OCI-LY3 (cell line): ENCODE measurements around the gene OR6S1.
A peak's percentile ranks its signal among the peaks of the same experiment; 100 is the strongest.
"Not testable (repeated sequence)": the region's sequence is repeated elsewhere in the genome, so short reads cannot be mapped to it uniquely, and the experiment has no call there.

Experiments
- H2AFZ ChIP-seq: fragments of 200-600, 300-600 bp; shearing (Covaris generic); 2 replicates; pipeline ENCODE4 v1.6.0; 2014; ENCODE audit warnings: antibody characterized with exemption, low read depth, low read length
- H3K27ac ChIP-seq: fragments of 200-600, 300-600 bp; sonication (generic); 2 replicates; pipeline ENCODE4 v1.5.1; 2014; ENCODE audit warnings: mild to moderate bottlenecking, low read length, moderate library complexity, mixed read lengths
- H3K27me3 ChIP-seq: fragments of 200-600, 300-600 bp; sonication (generic); 2 replicates; pipeline ENCODE4 v1.6.1; 2014; ENCODE audit warnings: low read depth, low read length, mixed read lengths
- H3K36me3 ChIP-seq: fragments of 200-600, 300-600 bp; sonication (generic); replicated peaks from 2 replicates; pipeline ENCODE3; 2014; ENCODE audit warnings: low read depth, low read length, mixed read lengths
- H3K4me1 ChIP-seq: fragments of 300-600, 200-600 bp; sonication (generic); 2 replicates; pipeline ENCODE4 v1.6.1; 2014; ENCODE audit warnings: low read length, mixed read lengths
- H3K4me2 ChIP-seq: fragments of 200-600, 300-600 bp; sonication (generic); 2 replicates; pipeline ENCODE4 v1.6.1; 2014; ENCODE audit warnings: low read length, mixed read lengths
- H3K4me3 ChIP-seq: fragments of 300-600, 200-600 bp; sonication (generic); 2 replicates; pipeline ENCODE4 v1.5.1; 2014; ENCODE audit warnings: antibody characterized with exemption, mild to moderate bottlenecking, low read length, moderate library complexity
- H3K79me2 ChIP-seq: fragments of 300-600, 200-600 bp; shearing (Covaris generic); 2 replicates; pipeline ENCODE4 v1.6.1; 2014; ENCODE audit warnings: mild to moderate bottlenecking, low read length, mixed read lengths
- H3K9ac ChIP-seq: fragments of 300-600, 200-600 bp; shearing (Covaris generic); 2 replicates; pipeline ENCODE4 v1.6.0; 2014; ENCODE audit warnings: mild to moderate bottlenecking, low read length, moderate library complexity
- H3K9me3 ChIP-seq: fragments of 200-600, 300-600 bp; shearing (Covaris generic); 2 replicates; pipeline ENCODE4 v1.6.1; 2014; ENCODE audit warnings: low read length, mixed read lengths; ENCODE audit not compliant: insufficient read depth
- H4K20me1 ChIP-seq: fragments of 200-600, 300-600 bp; sonication (generic); 2 replicates; pipeline ENCODE4 v1.6.1; 2016; ENCODE audit warnings: low read length, mixed read lengths; ENCODE audit not compliant: insufficient read depth
- CTCF ChIP-seq: fragments of 200-600, 300-600 bp; sonication (generic); IDR thresholded peaks from 2 replicates; pipeline ENCODE4 v1.5.1; 2014; ENCODE audit warnings: antibody characterized with exemption, low read length, low read depth
- EZH2phosphoT487 ChIP-seq: fragments of 200-600 bp; shearing (Covaris generic); IDR thresholded peaks from 2 replicates; pipeline ENCODE4 v1.6.1; 2018; ENCODE audit warnings: antibody characterized with exemption, mixed run types, low read depth

The OR6S1 gene

GRCh38 chr14:20623798-20624197 lies 17.7 kb downstream of the OR6S1 start:
- Histone ChIP-seq H3K27ac (no peak overlapping the region), H3K27me3 (peaks cover 12% of the 10 kb centered on the region; the same call in 1 of the 2 replicates), H3K4me2 (peak overlapping the region; percentile 72)

GRCh38 chr14:20622816-20623291 lies 18.6 kb downstream of the OR6S1 start:
- H3K4me1 ChIP-seq: peaks cover 20% of the 10 kb centered on the region
- no peaks in the 10 kb centered on the region for H3K9me3 ChIP-seq
- H3K4me3 ChIP-seq: peak overlapping the region; percentile 79
- H3K27me3 ChIP-seq: peaks cover 3% of the 10 kb centered on the region; the same call in 1 of the 2 replicates
- no peaks in the 10 kb centered on the region for H3K36me3 ChIP-seq
- TF ChIP-seq EZH2phosphoT487: no peak
- TF ChIP-seq CTCF: no peak
- peak overlapping the region; percentile 97 for H2AFZ ChIP-seq
- peak overlapping the region; percentile 72 for H3K4me2 ChIP-seq
- H3K79me2 ChIP-seq: no peaks in the 10 kb centered on the region
- peak overlapping the region; percentile 69 for H3K9ac ChIP-seq
- no peaks in the 10 kb centered on the region for H4K20me1 ChIP-seq
- H3K27ac ChIP-seq: no peak overlapping the region

More at GRCh38 chr14:20623798-20624197, 17.7 kb downstream of the OR6S1 start:
- Histone ChIP-seq H3K79me2 (no peaks in the 10 kb centered on the region), H3K36me3 (no peaks in the 10 kb centered on the region), H3K9me3 (no peaks in the 10 kb centered on the region), H3K4me1 (peaks cover 12% of the 10 kb centered on the region), H4K20me1 (no peaks in the 10 kb centered on the region), H2AFZ (0 out of 2 replicates have a peak overlapping the region, but pooled peaks have one; percentile 97), H3K4me3 (peak overlapping the region; percentile 79), H3K9ac (peak overlapping the region; percentile 69)
- no peak for TF ChIP-seq EZH2phosphoT487
- TF ChIP-seq CTCF: no peak

- Histone ChIP-seq H3K27me3 (no peaks in the 10 kb centered on the region), H2AFZ (no peak overlapping the region), H3K36me3 (no peaks in the 10 kb centered on the region), H3K9ac (no peak overlapping the region), H3K4me1 (peaks cover 23% of the 10 kb centered on the region), H3K9me3 (no peaks in the 10 kb centered on the region), H3K4me2 (no peak overlapping the region), H4K20me1 (no peaks in the 10 kb centered on the region), H3K27ac (no peak overlapping the region), H3K79me2 (no peaks in the 10 kb centered on the region), H3K4me3 (no peak overlapping the region)
- no peak for TF ChIP-seq CTCF
- TF ChIP-seq EZH2phosphoT487: no peak
Observed at GRCh38 chr14:20620798-20621478, 20.6 kb downstream of the OR6S1 start.

DNA sequence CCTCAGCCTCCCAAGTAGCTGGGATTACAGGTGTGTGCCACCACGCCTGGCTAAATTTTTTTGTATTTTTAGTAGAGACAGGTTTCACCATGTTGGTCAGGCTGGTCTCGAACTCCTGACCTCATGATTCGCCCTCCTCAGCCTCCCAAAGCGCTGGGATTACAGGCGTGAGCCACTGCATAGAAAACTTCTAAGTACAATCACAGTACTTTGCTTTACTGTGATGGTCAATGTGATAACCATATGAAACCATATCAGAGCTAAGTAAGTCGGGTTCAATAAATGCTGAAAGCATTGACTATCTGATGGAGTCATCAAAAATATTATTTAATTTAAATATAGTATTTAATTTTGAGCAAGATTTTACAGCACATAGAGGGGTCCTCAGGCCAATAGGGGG lies 21.8 kb downstream of the OR6S1 start:
- H3K4me3 ChIP-seq, H3K79me2 ChIP-seq, H3K4me2 ChIP-seq: not testable (repeated sequence)

More for the DNA sequence above, 21.8 kb downstream of the OR6S1 start:
- H3K27me3 ChIP-seq, H4K20me1 ChIP-seq, H2AFZ ChIP-seq, H3K9me3 ChIP-seq, H3K27ac ChIP-seq, H3K36me3 ChIP-seq, H3K9ac ChIP-seq: not testable (repeated sequence)
- peaks cover 28% of the 10 kb centered on the region for H3K4me1 ChIP-seq
